Raji (cell line): ENCODE measurements around the gene AK2.

Experiments
- POLR2A ChIP-seq: IDR thresholded peaks from 2 replicates; pipeline ENCODE4 v1.6.1; 2011; ENCODE audit warnings: low read depth, low read length, control low read depth; ENCODE audit not compliant: insufficient read depth

The AK2 gene

GRCh38 chr1:33036526-33037503 is at the start of gene AK2:
Gene AK2, minus strand, starts transcription at chr1:33036883. Its CDS starts 55 bp downstream, at chr1:33036828.
- TF ChIP-seq POLR2A, result peak; percentile 74

- no peak for TF ChIP-seq POLR2A
Measured at GRCh38 chr1:33086384-33086850, 49.7 kb upstream of the AK2 start.

- no peak for TF ChIP-seq POLR2A
Measured at GRCh38 chr1:33085332-33085731, 48.6 kb upstream of the AK2 start.

- no peak for TF ChIP-seq POLR2A
Measured at GRCh38 chr1:33082575-33083108, 46.0 kb upstream of the AK2 start.

GRCh38 chr1:33081554-33082305 is 45.0 kb upstream of the AK2 start:
- no peak for TF ChIP-seq POLR2A

- peak; percentile 64 for TF ChIP-seq POLR2A
Measured at GRCh38 chr1:33080885-33081553, 44.3 kb upstream of the AK2 start, which contains the start of gene AZIN2. Gene AZIN2, plus strand, starts transcription at chr1:33081153. Its CDS starts 1,097 bp downstream, at chr1:33082250.

- no peak for TF ChIP-seq POLR2A
Measured at GRCh38 chr1:33080373-33080772, 43.7 kb upstream of the AK2 start.

GRCh38 chr1:33078030-33078591 is 41.4 kb upstream of the AK2 start:
- TF ChIP-seq POLR2A, result no peak

GRCh38 chr1:33074193-33074945 is 37.7 kb upstream of the AK2 start:
- no peak for TF ChIP-seq POLR2A

GRCh38 chr1:33072707-33073106 is 36.0 kb upstream of the AK2 start:
- TF ChIP-seq POLR2A, result no peak

GRCh38 chr1:33070628-33071027 is 33.9 kb upstream of the AK2 start:
- TF ChIP-seq POLR2A, result no peak

- TF ChIP-seq POLR2A, result no peak
Measured at GRCh38 chr1:33065301-33065700, 28.6 kb upstream of the AK2 start.

- TF ChIP-seq POLR2A, result no peak
Measured at GRCh38 chr1:33061834-33062233, 25.2 kb upstream of the AK2 start.

- no peak for TF ChIP-seq POLR2A
Measured at GRCh38 chr1:33060579-33061083, 23.9 kb upstream of the AK2 start.
